H9 (cell line): Measurements from ENCODE around the gene SCRN3. TPM values are rescaled to one million over a fixed set of nuclear protein-coding genes. Genes with fewer than 3 reads are reported as not detected.

ENCODE experiments used
- DNase-seq: peaks from one replicate; pipeline ENCODE4 v3.0.0-alpha.2; 2017
- H2AFZ ChIP-seq: one replicate; pipeline ENCODE4 v1.6.1; 2013; ENCODE audit warnings: mild to moderate bottlenecking, low read length, control low read depth, moderate library complexity
- H2AK5ac ChIP-seq: 2 replicates; pipeline ENCODE4 v1.6.1; 2013; ENCODE audit warnings: low read length, control low read depth, mixed read lengths; ENCODE audit not compliant: insufficient read length
- H2BK120ac ChIP-seq: one replicate; pipeline ENCODE4 v1.6.1; 2013; ENCODE audit warnings: low read depth, mild to moderate bottlenecking, low read length, control low read depth, inconsistent platforms; ENCODE audit not compliant: poor library complexity, severe bottlenecking
- H2BK12ac ChIP-seq: 2 replicates; pipeline ENCODE4 v1.6.1; 2013; ENCODE audit warnings: low read length, control low read depth, mixed read lengths, low read depth; ENCODE audit not compliant: insufficient read length
- H2BK15ac ChIP-seq: 2 replicates; pipeline ENCODE4 v1.6.1; 2013; ENCODE audit warnings: low read depth, low read length, control low read depth
- H2BK20ac ChIP-seq: one replicate; pipeline ENCODE4 v1.6.1; 2013; ENCODE audit warnings: low read depth, mild to moderate bottlenecking, low read length, control low read depth, inconsistent platforms; ENCODE audit not compliant: poor library complexity, severe bottlenecking
- H2BK5ac ChIP-seq: 2 replicates; pipeline ENCODE4 v1.6.1; 2013; ENCODE audit warnings: low read length, control low read depth, mixed read lengths; ENCODE audit not compliant: insufficient read length
- H3K14ac ChIP-seq: 2 replicates; pipeline ENCODE4 v1.6.1; 2013; ENCODE audit warnings: low read length, control low read depth; ENCODE audit not compliant: insufficient read depth
- H3K18ac ChIP-seq: 2 replicates; pipeline ENCODE4 v1.6.1; 2013; ENCODE audit warnings: low read depth, mild to moderate bottlenecking, mixed read lengths, low read length, control low read depth; ENCODE audit not compliant: insufficient read length
- H3K23ac ChIP-seq: 2 replicates; pipeline ENCODE4 v1.6.1; 2013; ENCODE audit warnings: low read length, control low read depth, mixed read lengths, low read depth; ENCODE audit not compliant: insufficient read length
- H3K23me2 ChIP-seq: 2 replicates; pipeline ENCODE4 v1.6.1; 2013; ENCODE audit warnings: low read depth, mild to moderate bottlenecking, mixed read lengths, low read length, control low read depth; ENCODE audit not compliant: insufficient read length, poor library complexity, severe bottlenecking
- H3K27ac ChIP-seq: 2 replicates; pipeline ENCODE4 v1.5.1; 2013; ENCODE audit warnings: low read length, control low read depth, mixed read lengths, low read depth; ENCODE audit not compliant: insufficient read length
- H3K27me3 ChIP-seq: 2 replicates; pipeline ENCODE4 v1.6.1; 2013; ENCODE audit warnings: low read length, control low read depth, inconsistent platforms; ENCODE audit not compliant: insufficient read depth
- H3K4ac ChIP-seq: 2 replicates; pipeline ENCODE4 v1.6.1; 2013; ENCODE audit warnings: low read depth, mild to moderate bottlenecking, control low read depth, inconsistent platforms, low read length, moderate library complexity
- H3K4me1 ChIP-seq: 2 replicates; pipeline ENCODE4 v1.6.1; 2013; ENCODE audit warnings: low read length, control low read depth, inconsistent platforms; ENCODE audit not compliant: insufficient read depth
- H3K4me2 ChIP-seq: 2 replicates; pipeline ENCODE4 v1.6.1; 2013; ENCODE audit warnings: low read length, control low read depth, mixed read lengths; ENCODE audit not compliant: insufficient read length, insufficient read depth
- H3K56ac ChIP-seq: 2 replicates; pipeline ENCODE4 v1.6.1; 2013; ENCODE audit warnings: low read depth, mild to moderate bottlenecking, mixed read lengths, low read length, control low read depth; ENCODE audit not compliant: insufficient read length
- H3K79me1 ChIP-seq: 2 replicates; pipeline ENCODE4 v1.6.1; 2013; ENCODE audit warnings: low read depth, mild to moderate bottlenecking, moderate library complexity, low read length, control low read depth, inconsistent platforms; ENCODE audit not compliant: insufficient read depth, poor library complexity, severe bottlenecking
- H3K79me2 ChIP-seq: 2 replicates; pipeline ENCODE4 v1.6.1; 2013; ENCODE audit warnings: low read length, control low read depth, inconsistent platforms; ENCODE audit not compliant: insufficient read depth
- H3K9ac ChIP-seq: 2 replicates; pipeline ENCODE4 v1.6.1; 2013; ENCODE audit warnings: low read length, control low read depth, mixed read lengths; ENCODE audit not compliant: insufficient read length; ENCODE audit errors: extremely low read depth
- H3K9me3 ChIP-seq: one replicate; pipeline ENCODE4 v1.6.1; 2013; ENCODE audit warnings: low read depth, low read length, inconsistent platforms; ENCODE audit not compliant: control insufficient read depth
- H3T11ph ChIP-seq: one replicate; pipeline ENCODE4 v1.6.1; 2013; ENCODE audit warnings: mild to moderate bottlenecking, low read length, control low read depth, inconsistent platforms
- H4K20me1 ChIP-seq: one replicate; pipeline ENCODE4 v1.6.1; 2013; ENCODE audit not compliant: control insufficient read depth, insufficient read length, insufficient read depth
- H4K5ac ChIP-seq: 2 replicates; pipeline ENCODE4 v1.6.1; 2013; ENCODE audit warnings: low read depth, mild to moderate bottlenecking, mixed read lengths, low read length, control low read depth; ENCODE audit not compliant: insufficient read length
- H4K8ac ChIP-seq: replicated peaks from 2 replicates; pipeline ENCODE4 v1.6.1; 2013; ENCODE audit warnings: low read length, control low read depth, mixed read lengths, low read depth; ENCODE audit not compliant: insufficient read length
- H4K91ac ChIP-seq: 2 replicates; pipeline ENCODE4 v1.6.1; 2013; ENCODE audit warnings: low read depth, mild to moderate bottlenecking, moderate library complexity, mixed read lengths, low read length, control low read depth; ENCODE audit not compliant: insufficient read length
- H3K27ac Mint-ChIP-seq, 3 experiments: 2 replicates in 2 of 3; 3 replicates in 1 of 3; pipeline ENCODE4 v1.8.0; 2020 to 2021; ENCODE audit warnings: mixed read lengths in 3 of 3, mild to moderate bottlenecking in 1 of 3, moderate library complexity in 1 of 3
- H3K27me3 Mint-ChIP-seq: 2 replicates; pipeline ENCODE4 v1.8.0; 2021; ENCODE audit warnings: low read depth, mild to moderate bottlenecking, moderate library complexity, mixed read lengths
- H3K36me3 Mint-ChIP-seq, 3 experiments: 2 replicates in 2 of 3; 3 replicates in 1 of 3; pipeline ENCODE4 v1.8.0; 2020 to 2021; ENCODE audit warnings: low read depth in 3 of 3, mixed read lengths in 3 of 3; ENCODE audit not compliant: insufficient read depth in 1 of 3
- H3K4me1 Mint-ChIP-seq, 2 experiments: 2 replicates each; pipeline ENCODE4 v1.8.0; 2020; ENCODE audit warnings: mixed read lengths in 2 of 2
- H3K4me3 Mint-ChIP-seq, 2 experiments: 2 replicates in 1 of 2; 3 replicates in 1 of 2; pipeline ENCODE4 v1.8.0; 2020 to 2021; ENCODE audit warnings: mild to moderate bottlenecking in 2 of 2, mixed read lengths in 2 of 2, moderate library complexity in 1 of 2
- H3K9me3 Mint-ChIP-seq, 2 experiments: 2 replicates in 1 of 2; 3 replicates in 1 of 2; pipeline ENCODE4 v1.8.0; 2020; ENCODE audit warnings: mild to moderate bottlenecking in 2 of 2, mixed read lengths in 2 of 2, moderate library complexity in 1 of 2
- CTCF ChIP-seq: fragments of 200-600 bp; sonication (generic); conservative IDR thresholded peaks from 3 replicates; pipeline ENCODE4 v1.8.0; 2021; ENCODE audit warnings: antibody characterized with exemption, mild to moderate bottlenecking
- WGBS: extraction: QIAGEN DNeasy Blood & Tissue Kit; methylation state at CpG from one replicate; pipeline ENCODE4 v1.1.7; 2013; ENCODE audit warnings: missing lambda C conversion rate, low lambda C conversion rate, mixed read lengths; ENCODE audit not compliant: insufficient read length; ENCODE audit errors: extremely low coverage; 5-methylcytosine and 5-hydroxymethylcytosine counted together
- total RNA-seq: library from RNA; stranded (reverse); gene quantifications from 2 replicates; pipeline ENCODE4 v1.2.1, GENCODE V29; 2021

SCRN3 gene
- total RNA-seq, 1 experiment from 2014 or later = 8.7 TPM

- Histone ChIP-seq H3K4me1 (no peaks in the 10 kb centered on the region), H3K4ac (no peak overlapping the region), H2AFZ (no peak overlapping the region), H3K9ac (no peak overlapping the region), H3K9me3 (no peaks in the 10 kb centered on the region), H2BK12ac (no peak overlapping the region), H4K5ac (no peak overlapping the region), H3K23me2 (no peaks in the 10 kb centered on the region), H2BK20ac (no peak overlapping the region), H3T11ph (no peak overlapping the region), H3K23ac (no peak overlapping the region), H2BK5ac (no peak overlapping the region), H3K79me1 (no peaks in the 10 kb centered on the region), H3K14ac (no peak overlapping the region), H3K56ac (no peak overlapping the region), H3K79me2 (no peaks in the 10 kb centered on the region), H4K8ac (no peak overlapping the region), H3K4me2 (no peak overlapping the region), H2BK15ac (no peak overlapping the region), H4K20me1 (no peaks in the 10 kb centered on the region), H3K27ac (no peak overlapping the region), H4K91ac (no peak overlapping the region), H3K18ac (no peak overlapping the region), H2BK120ac (no peak overlapping the region), H2AK5ac (no peak overlapping the region), H3K27me3 (no peaks in the 10 kb centered on the region)
- DNase-seq = no peak
- no peaks in the 10 kb centered on the region; the same call in 1 of the 2 replicates for H3K27me3 Mint-ChIP-seq
- no peaks in the 10 kb centered on the region for H3K36me3 Mint-ChIP-seq
- no peak for TF ChIP-seq CTCF
- H3K27ac Mint-ChIP-seq = no peak overlapping the region
- WGBS = no CpG with 5 or more reads among the region's 2 CpGs
- peaks cover 0 to 2% of the 10 kb centered on the region in 2 experiments; a peak in 1 of 5 replicates for H3K9me3 Mint-ChIP-seq
- H3K4me1 Mint-ChIP-seq = peaks cover 6 to 9% of the 10 kb centered on the region in 2 experiments
- H3K4me3 Mint-ChIP-seq = no peak overlapping the region
Measured at GRCh38 chr2:174449033-174449432, 53.5 kb downstream of the SCRN3 start.
